GM18519 (cell line): Measurements from ENCODE around the gene PROSER3.
"Not testable (repeated sequence)": the region's sequence is repeated elsewhere in the genome, so short reads cannot be mapped to it uniquely, and the experiment has no call there.

Source experiments
- ATAC-seq: cut with Tn5 transposase; IDR thresholded peaks from one replicate; pipeline ENCODE4 v1.9.1; 2021; ENCODE audit warnings: mild to moderate bottlenecking, moderate library complexity; ENCODE audit not compliant: unreplicated experiment, low FRiP score

PROSER3 gene

DNA sequence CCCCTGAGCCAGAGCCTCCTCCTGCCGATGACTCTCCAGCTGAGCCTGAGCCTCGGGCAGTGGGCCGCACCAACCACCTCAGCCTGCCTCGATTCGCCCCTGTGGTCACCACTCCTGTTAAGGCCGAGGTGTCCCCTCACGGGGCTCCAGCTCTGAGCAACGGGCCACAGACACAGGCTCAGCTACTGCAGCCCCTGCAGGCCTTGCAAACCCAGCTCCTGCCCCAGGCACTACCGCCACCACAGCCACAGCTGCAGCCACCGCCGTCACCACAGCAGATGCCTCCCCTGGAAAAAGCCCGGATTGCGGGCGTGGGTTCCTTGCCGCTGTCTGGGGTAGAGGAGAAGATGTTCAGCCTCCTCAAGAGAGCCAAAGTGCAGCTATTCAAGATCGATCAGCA, 36.6 kb upstream of the PROSER3 start:
- ATAC-seq, result no peak

GRCh38 chr19:35722461-35722860, 35.5 kb upstream of the PROSER3 start:
- ATAC-seq, result no peak

DNA sequence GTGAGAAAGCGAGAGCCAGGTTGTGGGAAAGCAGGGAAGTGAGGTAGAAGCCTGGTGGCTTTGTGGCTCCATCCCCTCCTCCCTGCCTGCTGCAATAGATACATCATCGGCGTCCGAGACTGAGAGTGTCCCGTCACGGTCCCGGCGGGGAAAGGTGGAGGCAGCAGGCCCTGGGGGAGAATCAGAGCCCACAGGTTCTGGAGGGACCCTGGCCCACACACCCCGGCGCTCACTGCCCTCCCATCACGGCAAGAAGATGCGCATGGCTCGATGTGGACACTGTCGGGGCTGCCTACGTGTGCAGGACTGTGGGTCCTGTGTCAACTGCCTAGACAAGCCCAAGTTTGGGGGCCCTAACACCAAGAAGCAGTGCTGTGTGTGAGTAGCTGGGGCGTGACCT, 35.1 kb upstream of the PROSER3 start:
- no peak for ATAC-seq

DNA sequence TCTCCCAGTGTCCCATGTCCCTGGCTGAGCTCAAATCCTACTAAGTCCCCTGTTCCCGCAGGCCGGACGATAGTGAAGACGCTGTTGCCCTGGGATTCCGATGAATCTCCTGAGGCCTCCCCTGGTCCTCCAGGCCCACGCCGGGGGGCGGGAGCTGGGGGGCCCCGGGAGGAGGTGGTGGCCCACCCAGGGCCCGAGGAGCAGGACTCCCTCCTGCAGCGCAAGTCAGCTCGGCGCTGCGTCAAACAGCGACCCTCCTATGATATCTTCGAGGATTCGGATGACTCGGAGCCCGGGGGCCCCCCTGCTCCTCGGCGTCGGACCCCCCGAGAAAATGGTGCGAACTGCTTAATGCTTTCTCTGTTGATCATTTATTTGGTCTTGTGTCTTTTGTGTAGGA, 34.3 kb upstream of the PROSER3 start:
- no peak for ATAC-seq

DNA sequence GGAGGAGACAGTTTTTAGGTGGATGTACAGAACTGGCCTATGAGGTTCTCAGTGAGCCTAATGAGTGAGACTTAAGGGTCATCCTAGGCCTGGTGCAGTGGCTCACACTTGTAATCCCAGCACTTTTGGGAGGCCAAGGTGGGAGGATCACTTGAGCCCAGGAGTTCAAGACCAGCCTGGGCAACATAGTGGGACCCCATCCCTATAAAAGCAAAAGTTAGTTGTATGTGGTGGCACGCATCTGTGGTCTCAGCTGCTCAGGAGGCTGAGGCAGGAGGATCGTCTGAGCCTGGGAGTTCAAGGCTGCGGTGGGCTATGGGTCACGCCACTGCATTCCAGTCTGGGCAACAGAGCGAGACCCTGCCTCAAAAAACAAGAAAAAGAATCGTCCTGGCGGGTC, 33.8 kb upstream of the PROSER3 start:
- ATAC-seq, result not testable (repeated sequence)

GRCh38 chr19:35724560-35724959, 33.4 kb upstream of the PROSER3 start:
- ATAC-seq, result no peak

GRCh38 chr19:35725216-35725861, 32.6 kb upstream of the PROSER3 start:
- ATAC-seq, result no peak

- no peak for ATAC-seq
Measured at GRCh38 chr19:35727053-35727955, 30.7 kb upstream of the PROSER3 start.

DNA sequence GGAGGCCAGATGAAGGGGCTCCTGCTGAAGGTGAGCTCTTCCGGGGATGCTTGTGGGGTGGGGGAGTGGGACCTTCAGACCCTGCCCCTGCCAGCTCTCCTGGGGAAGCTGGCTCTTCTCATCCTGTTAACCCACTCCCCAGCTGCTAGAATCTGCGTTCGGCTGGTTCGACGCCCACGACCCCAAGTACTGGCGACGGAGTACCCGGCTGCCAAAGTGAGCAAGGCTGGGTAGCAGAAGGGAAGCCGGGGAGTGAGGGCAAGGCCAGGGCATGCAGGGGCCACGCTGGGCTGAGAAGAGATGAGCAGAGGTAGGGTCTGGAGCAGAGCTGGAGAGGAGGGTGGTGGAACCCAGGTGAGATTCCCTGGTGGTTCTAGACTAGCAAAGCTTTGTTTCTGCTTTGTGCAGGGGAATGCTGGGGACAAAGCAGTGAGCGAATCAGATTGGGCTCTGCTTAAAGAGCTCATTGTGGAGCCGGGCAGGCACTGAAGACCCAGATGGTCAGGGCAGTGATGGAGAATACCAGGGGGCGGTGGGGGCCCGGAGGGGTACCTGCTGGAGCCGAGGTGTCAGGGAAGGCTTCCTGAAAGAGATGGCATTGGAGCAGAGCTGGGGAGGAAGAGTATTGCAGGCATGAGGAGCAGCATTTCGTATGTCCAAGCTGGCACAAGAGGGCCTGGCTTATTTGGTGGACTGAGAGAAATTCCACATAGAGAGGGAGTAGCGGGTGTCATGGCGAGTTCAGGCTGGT, 29.8 kb upstream of the PROSER3 start:
- ATAC-seq, result no peak

GRCh38 chr19:35729021-35729420, 29.0 kb upstream of the PROSER3 start:
- no peak for ATAC-seq

DNA sequence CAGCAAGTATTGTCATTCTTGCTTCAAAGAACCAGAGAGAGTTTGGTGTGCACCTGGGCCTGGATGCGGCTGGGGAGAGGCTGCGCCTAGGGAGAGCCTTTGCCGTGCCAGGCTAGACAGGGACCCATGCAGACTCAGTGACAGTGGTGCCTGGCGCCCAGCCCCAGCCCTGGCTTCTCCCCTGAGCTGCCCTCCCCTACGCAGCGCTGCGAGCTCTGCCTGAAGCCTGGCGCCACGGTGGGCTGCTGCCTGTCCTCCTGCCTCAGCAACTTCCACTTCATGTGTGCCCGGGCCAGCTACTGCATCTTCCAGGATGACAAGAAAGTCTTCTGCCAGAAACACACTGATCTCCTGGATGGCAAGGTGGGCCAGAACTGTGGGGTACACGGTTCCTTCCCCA, 28.2 kb upstream of the PROSER3 start:
- ATAC-seq, result no peak

DNA sequence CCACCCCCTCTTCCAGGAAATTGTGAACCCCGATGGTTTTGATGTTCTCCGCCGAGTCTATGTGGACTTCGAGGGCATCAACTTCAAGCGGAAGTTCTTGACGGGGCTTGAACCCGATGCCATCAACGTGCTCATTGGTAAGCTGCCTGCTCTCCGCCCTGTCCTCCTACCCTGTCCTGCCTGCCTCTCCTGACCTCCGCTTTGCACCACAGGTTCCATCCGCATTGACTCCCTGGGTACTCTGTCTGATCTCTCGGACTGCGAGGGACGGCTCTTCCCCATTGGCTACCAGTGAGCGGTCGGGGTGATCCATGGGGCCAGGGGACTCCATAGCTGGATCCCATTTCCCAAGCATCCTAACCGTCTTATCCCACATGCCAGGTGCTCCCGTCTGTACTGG, 27.6 kb upstream of the PROSER3 start:
- ATAC-seq, result no peak

DNA sequence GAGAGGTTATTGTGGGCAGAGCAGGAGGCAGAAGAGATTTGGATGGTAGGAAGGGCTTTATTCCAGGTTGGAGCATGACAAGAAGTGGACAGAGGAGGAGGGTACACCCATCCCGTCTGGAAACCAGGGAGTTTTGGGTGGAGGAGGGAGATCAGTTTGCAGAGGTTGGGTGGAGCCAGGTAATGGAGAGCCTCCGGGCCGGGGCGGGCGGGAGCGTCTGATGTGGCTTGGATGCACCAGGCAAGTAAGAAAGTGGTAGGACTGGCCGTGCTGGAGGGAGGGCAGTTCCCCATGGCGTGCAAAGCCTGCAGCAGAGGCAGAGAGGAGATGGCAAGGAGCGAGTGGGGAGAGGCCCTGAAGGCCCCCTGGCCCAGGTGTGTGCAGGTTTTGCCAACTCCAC, 26.6 kb upstream of the PROSER3 start:
- ATAC-seq, result no peak

DNA sequence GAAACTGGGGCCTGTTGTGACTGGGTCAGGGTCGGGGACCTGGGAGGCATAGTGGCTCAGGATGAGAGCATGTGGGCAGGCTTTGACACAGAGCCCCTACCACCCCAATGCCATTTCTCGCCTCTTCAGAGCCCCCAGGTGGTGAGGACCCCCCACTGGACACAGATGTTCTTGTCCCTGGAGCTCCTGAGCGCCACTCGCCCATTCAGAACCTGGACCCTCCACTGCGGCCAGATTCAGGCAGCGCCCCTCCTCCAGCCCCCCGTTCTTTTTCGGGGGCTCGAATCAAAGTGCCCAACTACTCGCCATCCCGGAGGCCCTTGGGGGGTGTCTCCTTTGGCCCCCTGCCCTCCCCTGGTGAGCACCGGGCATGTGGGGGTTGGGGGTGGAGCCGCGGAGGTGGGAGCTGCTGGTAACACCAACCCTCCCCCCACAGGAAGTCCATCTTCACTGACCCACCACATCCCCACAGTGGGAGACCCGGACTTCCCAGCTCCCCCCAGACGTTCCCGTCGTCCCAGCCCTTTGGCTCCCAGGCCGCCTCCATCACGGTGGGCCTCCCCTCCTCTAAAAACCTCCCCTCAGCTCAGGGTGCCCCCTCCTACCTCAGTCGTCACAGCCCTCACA, 26.1 kb upstream of the PROSER3 start:
- no peak for ATAC-seq

- ATAC-seq, result no peak
Measured at GRCh38 chr19:35732540-35733179, 25.3 kb upstream of the PROSER3 start.

GRCh38 chr19:35733180-35734125, 24.5 kb upstream of the PROSER3 start:
- no peak for ATAC-seq

DNA sequence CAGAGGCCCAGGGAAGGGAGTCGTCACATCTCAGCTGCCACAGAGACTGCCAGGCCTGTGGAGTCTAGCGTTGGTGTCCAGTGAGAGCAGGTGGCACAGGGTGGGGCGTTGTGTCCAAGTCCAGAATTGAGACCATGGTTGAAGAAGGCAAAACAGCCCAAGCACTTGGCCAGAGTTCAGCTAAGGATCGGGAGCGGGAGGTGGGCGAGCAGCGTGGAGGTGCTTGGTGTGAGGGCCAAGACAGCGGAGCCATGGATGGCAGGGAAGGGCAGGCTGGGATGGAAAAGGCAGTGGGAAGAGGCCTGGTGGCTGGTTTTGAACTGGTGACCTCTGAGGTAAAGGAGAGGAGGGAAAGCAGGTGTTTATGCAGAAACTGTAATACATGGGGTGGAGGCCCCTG, 23.7 kb upstream of the PROSER3 start:
- no peak for ATAC-seq

GRCh38 chr19:35734889-35735288, 23.1 kb upstream of the PROSER3 start:
- no peak for ATAC-seq
